GM12891 (cell line): ENCODE results near the gene PRXL2B.
"Not testable (repeated sequence)": the region's sequence is repeated elsewhere in the genome, so short reads cannot be mapped to it uniquely, and the experiment has no call there.

ENCODE experiments used
- DNase-seq: peaks from one replicate; pipeline ENCODE4 v3.0.0; 2011; ENCODE audit warnings: low spot score; ENCODE audit not compliant: insufficient read length
- FAIRE-seq: peaks from 2 replicates; lab custom pipeline; 2011; peaks lifted over from hg19 to GRCh38; lab: Jason Lieb, UNC
- PAX5 ChIP-seq: IDR thresholded peaks from 2 replicates; pipeline ENCODE4 v1.6.1; 2011; ENCODE audit warnings: low read length, moderate library complexity, mild to moderate bottlenecking; ENCODE audit not compliant: insufficient read depth, severe bottlenecking
- POLR2A ChIP-seq: IDR thresholded peaks from 2 replicates; pipeline ENCODE4 v1.6.1; 2011; ENCODE audit warnings: low read depth, low read length, control low read depth
- POLR2AphosphoS5 ChIP-seq: IDR thresholded peaks from 2 replicates; pipeline ENCODE4 v1.6.1; 2011; ENCODE audit warnings: low read depth, low read length, control low read depth
- POU2F2 ChIP-seq: IDR thresholded peaks from 2 replicates; pipeline ENCODE4 v1.6.1; 2011; ENCODE audit warnings: low read depth, mild to moderate bottlenecking, control low read depth, low read length, moderate library complexity
- SPI1 ChIP-seq: IDR thresholded peaks from 2 replicates; pipeline ENCODE4 v1.6.1; 2011; ENCODE audit warnings: low read depth, low read length, control low read depth
- TAF1 ChIP-seq: IDR thresholded peaks from 2 replicates; pipeline ENCODE4 v1.6.1; 2011; ENCODE audit warnings: low read depth, low read length, control low read depth

PRXL2B gene

DNA sequence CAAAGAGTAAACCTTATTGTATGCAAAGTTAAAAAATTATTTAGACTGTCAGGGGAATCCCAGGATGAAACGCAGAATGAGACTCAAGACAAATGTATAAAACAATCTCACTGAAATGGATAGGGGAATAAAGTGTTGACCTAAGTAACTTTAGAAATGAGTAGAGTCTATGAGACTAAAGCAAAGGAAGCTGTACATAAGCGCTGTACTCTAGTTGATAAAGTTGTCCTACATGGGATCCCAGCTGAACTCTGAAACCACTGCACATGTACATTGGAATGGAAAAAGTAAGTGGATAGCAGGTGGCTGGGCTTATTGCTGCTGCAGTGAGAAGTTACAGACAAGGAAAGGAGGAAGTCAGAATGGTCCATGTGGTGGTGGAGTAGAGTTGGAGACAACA lies 27.6 kb downstream of the PRXL2B start:
- TF ChIP-seq SPI1 (no peak), POU2F2 (no peak), TAF1 (no peak), PAX5 (no peak), POLR2A (no peak), POLR2AphosphoS5 (no peak)
- no peak for DNase-seq
- no peak for FAIRE-seq

DNA sequence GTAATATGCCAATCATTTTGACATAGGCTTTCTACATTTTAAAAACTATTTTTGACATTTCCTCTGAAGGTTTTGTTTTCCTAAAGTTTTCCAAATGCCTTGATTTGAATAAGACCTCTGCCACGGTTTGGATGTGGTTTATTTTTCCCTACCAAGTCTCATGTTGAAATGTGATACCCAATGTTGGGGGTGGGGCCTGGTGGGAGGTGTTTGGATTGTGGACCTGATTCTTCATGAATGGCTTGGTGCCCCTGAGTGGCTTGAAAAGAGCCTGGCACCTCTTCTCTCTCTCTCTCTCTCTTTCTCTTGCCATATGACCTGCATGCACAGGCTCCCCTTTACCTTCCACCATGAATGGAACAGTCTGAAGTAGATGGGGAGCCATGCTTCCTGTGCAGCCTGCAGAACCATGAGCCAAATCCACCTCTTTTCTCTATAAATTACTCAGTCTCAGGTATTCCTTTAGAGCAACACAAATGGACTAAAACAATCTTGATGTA lies 31.4 kb downstream of the PRXL2B start:
- no peak for TF ChIP-seq SPI1
- TF ChIP-seq POLR2A: no peak
- no peak for TF ChIP-seq POLR2AphosphoS5
- TF ChIP-seq POU2F2: no peak
- TF ChIP-seq TAF1: no peak
- TF ChIP-seq PAX5: no peak
- FAIRE-seq (no peak), DNase-seq (no peak)

DNA sequence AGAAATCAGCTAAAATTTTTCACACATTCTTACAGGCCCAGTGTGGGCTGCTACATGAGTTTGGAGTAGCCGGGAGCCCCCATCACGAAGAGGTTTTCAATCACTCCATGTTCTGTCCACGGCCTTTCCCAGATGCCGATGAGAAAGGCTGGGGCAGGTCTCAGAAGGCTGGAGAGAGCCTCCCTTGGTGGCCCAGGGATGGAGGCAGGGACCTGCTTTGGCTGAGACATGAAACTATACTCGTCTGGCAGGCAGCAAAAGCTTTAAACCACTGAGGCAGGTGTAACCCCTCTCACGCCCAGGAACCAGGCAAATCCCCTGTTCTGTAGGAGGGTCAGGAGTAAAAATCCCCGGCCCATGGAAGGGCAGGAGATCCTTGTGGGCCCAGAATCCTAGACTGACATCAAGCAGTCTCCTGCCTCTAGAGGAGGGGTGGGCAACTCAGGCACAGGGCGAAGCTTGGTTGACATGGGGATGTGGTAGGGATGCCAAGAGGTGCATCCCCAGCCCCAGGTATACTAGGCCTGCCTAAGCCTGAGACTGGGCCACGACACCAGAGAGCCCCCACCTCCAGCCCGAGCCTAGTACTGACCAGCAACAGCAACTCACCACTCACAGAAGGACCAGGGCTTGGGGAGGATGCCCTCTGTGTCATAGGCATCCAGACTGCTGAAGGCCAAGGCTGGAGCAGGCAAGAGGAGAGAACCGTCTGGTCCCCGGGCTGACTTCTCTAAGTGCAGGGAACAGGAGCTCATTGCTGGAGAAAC lies 37.2 kb downstream of the PRXL2B start:
- FAIRE-seq (no peak), DNase-seq (no peak)
- TF ChIP-seq TAF1 (no peak), POLR2AphosphoS5 (no peak)

DNA sequence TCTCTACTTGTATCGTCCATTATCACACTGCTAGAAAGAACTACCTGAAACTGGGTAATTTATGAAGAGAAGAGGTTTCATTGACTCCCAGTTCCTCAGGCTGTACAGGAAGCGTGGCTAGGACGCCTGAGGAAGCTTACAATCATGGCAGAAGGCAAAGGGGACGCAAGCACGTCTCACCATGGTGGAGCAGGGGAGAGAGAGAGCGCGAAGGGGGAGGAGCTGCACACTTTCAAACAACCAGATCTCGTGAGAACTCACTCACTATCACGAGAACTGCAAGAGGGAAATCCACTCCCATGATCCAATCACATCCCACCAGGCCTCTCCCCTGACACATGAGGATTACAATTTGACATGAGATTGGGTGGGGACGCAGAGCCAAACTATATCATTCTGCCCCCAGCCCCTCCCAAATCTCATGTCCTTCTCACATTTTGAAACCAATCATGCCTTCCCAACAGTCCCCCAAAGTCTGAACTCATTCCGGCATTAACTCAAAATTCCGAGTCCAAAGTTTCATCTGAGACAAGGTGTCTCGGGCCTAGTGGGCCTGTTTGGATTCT lies 38.2 kb downstream of the PRXL2B start:
- no peak for DNase-seq
- FAIRE-seq: no peak
- TF ChIP-seq POLR2AphosphoS5 (no peak), POLR2A (no peak), PAX5 (no peak), SPI1 (no peak), TAF1 (no peak), POU2F2 (no peak)

DNA sequence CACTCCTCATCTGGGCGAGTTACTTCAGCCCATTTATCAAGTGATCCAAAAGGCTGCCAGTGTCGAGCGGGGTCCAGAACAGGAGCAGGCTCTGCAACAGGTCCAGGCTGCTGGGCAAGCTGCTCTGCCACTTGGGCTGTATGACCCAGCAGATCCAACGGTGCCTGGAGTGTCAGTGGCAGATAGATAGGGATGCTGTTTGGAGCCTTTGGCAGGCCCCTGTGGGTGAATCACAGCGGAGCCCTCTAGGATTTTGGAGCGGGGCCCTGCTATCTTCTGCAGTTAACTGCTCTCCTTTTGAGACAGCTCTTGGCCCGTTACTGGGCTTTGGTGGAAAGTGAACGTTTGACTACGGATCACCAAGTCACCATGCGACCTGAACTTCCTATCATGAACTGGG lies 38.7 kb downstream of the PRXL2B start:
- DNase-seq: no peak
- no peak for FAIRE-seq
- TF ChIP-seq POU2F2 (no peak), POLR2AphosphoS5 (no peak), TAF1 (no peak), PAX5 (no peak), POLR2A (no peak), SPI1 (no peak)

DNA sequence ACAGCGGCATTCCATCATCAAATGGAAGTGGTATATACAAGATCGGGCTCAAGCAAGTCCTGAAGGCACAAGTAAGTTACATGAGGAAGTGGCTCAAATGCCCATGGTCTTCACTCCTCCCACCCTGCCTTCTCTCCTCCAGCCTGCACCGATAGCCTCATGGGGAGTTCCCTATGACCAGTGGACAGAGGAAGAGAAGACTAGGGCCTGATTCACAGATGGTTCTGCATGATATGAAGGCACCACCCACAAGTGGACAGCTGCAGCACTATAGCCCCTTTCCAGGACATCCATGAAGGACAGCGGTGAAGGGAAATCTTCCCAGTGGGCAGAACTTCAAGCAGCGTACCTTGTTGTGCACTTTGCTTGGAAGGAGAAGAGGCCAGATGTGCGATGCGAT lies 39.2 kb downstream of the PRXL2B start:
- not testable (repeated sequence) for FAIRE-seq, DNase-seq

DNA sequence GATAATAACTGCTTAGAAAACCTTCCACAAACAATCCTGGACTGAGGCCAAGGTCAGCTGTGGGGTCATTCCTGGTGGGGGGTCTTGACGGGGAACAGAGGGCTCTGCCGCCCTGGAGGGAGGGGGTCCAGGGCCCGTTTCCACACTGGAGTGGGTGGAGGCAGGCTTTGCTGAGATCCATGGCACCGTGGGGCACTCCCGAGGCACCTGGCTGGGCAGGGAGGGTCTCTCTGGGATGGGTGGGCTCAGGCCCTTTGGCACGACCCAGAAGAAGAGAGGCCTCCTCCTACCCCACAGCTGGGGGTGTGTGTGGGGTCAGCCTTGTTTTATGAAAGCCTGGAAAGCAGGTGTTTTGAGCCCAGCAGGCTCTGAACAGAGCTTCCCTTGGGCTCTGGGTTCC lies 41.2 kb downstream of the PRXL2B start:
- DNase-seq (no peak), FAIRE-seq (no peak)
- TF ChIP-seq PAX5 (no peak), SPI1 (no peak), POLR2A (no peak), POU2F2 (no peak), TAF1 (no peak), POLR2AphosphoS5 (no peak)

DNA sequence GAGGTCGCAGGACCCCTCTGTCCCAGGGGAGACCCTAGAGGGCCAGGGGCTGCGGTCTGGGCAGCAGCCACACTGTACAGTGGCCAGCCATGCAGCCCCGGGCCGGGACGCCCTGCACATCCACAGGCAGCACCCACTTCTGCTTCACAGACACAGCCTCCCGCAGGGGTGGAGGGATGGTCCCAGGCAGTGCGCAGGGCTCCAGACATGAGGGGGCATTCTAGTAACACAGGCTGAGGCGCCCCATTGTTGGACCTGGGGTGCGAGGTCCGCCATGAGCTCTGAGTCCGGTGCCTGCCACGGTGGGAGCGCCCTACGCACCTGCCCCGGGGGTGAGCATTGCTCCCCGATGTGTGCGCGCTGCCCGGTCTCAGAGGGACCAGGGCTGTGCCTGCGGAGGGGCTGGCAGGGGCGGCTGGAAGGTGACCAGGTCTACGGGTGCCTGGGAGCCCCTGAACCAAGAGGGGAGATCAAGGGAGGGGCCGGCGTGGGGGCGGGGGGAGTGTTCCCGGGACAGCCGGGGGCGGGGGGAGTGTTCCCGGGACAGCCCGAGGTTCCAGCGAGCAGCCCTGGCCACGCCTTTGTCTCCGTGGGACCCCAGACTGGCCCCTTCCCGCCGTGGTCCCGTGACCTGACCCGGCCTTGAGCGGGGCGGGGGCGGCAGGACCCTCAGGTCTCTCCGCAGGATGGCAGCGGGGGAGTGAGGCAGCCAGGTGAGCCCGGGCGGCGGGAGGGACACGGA lies 41.8 kb downstream of the PRXL2B start:
- DNase-seq (no peak), FAIRE-seq (no peak)
- TF ChIP-seq PAX5: no peak
- no peak for TF ChIP-seq SPI1
- TF ChIP-seq TAF1: no peak
- TF ChIP-seq POLR2A: no peak
- no peak for TF ChIP-seq POLR2AphosphoS5
- TF ChIP-seq POU2F2: no peak

DNA sequence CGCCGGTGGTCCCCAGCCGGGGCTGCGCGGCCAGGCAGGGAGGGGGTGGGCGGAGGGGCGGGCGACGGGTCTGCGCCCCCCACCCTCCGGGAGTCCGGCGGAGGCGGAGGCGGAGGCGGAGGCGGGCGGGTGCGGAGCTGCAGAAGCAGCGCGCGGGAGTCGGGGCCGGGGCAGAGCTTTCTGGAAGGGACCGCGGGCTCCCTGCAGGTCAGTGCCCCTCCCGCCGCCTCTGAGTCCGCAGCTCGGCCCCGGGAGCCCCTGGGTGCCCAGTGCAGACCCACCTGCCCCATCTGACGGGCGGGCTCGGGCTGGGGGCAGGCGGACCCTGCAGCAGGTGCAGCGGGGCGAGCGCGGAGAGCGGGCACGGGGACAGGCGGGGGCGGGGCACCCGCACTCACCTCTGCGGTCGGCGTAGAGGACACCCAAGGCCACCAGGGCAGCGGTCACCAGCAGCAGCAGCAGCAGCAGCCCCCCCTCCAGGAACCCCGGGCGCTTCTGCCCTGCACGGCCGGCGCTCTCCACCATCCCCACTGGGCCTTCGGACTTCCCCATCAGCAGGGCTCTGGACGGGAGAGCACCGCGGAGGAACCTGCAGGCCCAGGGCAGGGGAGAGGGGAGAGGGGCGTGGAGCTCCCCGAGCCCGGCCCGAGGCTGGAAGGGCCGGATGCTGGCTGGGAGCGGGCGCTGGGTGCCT lies 42.5 kb downstream of the PRXL2B start:
- no peak for FAIRE-seq
- DNase-seq: no peak
- TF ChIP-seq PAX5: no peak
- TF ChIP-seq POLR2AphosphoS5: no peak
- no peak for TF ChIP-seq SPI1
- no peak for TF ChIP-seq POU2F2
- TF ChIP-seq TAF1: no peak
- TF ChIP-seq POLR2A: no peak
